ENCODE data around the gene PRR23E.

The PRR23E gene

DNA sequence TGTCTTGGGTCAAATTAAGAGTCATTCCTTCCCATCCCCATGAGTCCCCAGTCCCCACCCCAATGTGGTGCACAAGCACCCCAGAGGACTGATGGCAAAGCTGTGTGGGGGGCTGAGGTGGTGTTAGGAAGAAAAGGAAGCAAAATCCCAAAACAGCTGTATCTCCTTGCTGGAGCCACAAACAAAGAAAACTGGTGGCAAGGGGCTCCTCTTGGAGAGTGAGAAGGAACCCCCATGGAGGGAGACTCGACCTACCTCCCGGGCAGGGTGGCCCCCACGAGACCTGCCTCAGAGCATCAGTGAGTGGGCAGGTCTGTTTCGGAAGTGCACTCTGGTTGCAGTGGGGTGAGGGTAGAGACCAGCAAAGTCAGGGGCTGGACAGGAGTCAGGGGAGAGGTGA is 29.2 kb downstream of the PRR23E start:
- TF ChIP-seq, protein P1, sequence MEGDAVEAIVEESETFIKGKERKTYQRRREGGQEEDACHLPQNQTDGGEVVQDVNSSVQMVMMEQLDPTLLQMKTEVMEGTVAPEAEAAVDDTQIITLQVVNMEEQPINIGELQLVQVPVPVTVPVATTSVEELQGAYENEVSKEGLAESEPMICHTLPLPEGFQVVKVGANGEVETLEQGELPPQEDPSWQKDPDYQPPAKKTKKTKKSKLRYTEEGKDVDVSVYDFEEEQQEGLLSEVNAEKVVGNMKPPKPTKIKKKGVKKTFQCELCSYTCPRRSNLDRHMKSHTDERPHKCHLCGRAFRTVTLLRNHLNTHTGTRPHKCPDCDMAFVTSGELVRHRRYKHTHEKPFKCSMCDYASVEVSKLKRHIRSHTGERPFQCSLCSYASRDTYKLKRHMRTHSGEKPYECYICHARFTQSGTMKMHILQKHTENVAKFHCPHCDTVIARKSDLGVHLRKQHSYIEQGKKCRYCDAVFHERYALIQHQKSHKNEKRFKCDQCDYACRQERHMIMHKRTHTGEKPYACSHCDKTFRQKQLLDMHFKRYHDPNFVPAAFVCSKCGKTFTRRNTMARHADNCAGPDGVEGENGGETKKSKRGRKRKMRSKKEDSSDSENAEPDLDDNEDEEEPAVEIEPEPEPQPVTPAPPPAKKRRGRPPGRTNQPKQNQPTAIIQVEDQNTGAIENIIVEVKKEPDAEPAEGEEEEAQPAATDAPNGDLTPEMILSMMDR (IDR thresholded peaks at IDR 0.05; ENCODE audit: low read depth, low read length): no peak
- no peak overlapping the region for H3K4me3 ChIP-seq (ENCODE audit: low read depth, low read length)

DNA sequence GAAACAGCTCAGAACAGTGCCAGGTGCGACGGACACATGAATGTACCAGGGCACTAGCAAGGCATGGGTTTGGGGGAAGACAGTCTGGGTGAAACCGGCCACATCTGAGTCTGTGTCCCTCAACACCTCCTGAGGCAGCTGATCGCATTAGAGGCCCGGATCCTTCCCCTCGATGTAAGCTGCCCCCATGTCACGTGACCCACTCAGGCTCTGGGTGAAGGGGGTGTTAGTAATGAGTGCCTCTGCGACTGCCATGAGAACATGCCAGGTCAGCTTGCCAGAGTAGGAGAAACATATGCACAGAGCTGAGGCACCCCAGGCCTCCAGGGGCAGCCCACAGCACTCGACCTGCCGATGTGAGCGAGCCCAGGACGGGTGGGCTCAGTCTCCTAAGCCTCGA is 29.7 kb downstream of the PRR23E start:
- H3K4me3 ChIP-seq (ENCODE audit: low read depth, low read length): no peak overlapping the region
- TF ChIP-seq, protein P1 (IDR thresholded peaks at IDR 0.05; ENCODE audit: low read depth, low read length): no peak

DNA sequence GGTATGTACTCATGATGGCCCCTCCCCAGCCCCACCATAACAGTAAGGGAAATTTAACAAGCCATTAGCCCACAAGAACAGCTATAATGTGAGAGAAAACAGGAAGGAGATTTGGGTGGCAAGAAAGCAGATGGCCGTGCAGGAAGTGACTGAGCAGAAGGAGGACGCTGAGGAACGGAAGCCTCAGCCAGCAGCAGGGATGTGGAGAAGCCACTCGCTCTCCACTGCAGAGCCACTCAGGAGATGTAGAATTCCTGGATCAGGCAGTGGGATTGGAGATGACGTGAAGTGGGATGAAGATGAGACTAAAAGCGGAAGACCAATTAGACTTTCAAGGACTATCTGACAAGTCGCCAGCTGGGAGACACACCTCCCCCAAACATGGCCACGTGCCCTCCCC is 31.2 kb downstream of the PRR23E start:
- TF ChIP-seq, protein P1 (IDR thresholded peaks at IDR 0.05; ENCODE audit: low read depth, low read length): no peak
- H3K4me3 ChIP-seq (ENCODE audit: low read depth, low read length): no peak overlapping the region

DNA sequence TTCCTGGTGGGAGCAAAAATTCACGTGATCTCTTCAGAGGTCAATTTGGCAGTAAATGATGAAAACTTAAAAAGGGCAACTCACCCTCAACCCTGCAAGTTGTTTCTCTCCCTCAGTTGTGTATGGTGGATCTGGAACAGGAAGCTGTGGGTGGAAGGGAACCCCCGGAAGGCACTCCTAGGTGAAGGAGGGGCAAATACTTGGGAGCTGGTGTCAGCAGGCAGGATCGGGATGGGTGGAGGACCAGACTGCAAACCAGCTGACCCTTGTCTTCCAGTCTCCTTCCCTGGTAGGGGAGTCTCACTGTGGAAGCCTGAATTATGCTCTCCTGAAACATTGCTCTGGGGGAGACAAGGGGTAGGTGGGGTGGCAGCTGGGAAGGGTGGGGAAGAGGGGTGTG is 33.5 kb downstream of the PRR23E start:
- TF ChIP-seq, protein P1 (IDR thresholded peaks at IDR 0.05; ENCODE audit: low read depth, low read length): no peak
- no peak overlapping the region for H3K4me3 ChIP-seq (ENCODE audit: low read depth, low read length)

DNA sequence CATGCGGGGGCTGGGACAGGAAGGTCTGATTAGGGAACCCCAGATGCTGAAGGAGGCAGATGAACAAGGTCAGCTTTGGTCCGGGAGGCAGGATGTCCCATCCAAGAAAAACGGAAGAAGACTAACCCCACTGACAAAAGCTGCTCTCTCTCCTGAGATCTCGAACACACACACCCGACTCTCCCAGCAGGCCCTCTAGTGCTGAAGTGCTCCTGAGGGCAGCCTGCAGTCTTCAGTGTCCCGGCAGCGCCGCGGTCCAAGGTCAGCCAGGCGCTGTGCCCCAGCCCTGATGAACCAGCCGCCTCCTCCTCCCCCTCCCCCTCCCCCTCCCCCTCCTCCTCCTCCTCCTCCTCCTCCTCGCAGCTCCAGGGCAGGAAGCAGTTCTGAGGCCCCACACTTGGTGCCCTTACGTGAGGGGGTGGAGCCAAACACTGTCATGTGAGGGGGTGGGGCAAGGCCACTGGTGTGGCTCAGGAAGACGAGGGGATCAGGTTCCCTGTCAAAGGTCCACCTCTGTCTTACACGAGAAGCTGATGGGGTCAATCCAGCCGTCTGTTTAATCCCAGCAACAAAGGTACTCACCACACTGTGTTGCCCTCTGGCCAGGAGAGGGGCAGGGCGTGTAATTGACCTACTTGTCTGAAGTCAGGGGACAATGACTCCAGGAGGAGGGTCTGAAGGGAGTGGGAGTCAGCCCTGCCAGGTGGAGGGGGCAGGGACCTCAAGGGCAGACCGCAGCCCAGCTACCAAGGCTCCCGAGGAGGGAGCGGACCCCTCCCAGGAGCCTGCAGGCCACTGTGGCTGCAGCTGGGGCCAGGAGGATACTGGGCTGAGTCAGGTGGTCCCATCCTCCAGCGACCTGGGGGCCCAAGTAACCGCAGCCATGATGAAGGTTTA is 34.3 kb downstream of the PRR23E start:
- TF ChIP-seq, protein P1 (IDR thresholded peaks at IDR 0.05; ENCODE audit: low read depth, low read length): no peak
- no peak overlapping the region for H3K4me3 ChIP-seq (ENCODE audit: low read depth, low read length)

DNA sequence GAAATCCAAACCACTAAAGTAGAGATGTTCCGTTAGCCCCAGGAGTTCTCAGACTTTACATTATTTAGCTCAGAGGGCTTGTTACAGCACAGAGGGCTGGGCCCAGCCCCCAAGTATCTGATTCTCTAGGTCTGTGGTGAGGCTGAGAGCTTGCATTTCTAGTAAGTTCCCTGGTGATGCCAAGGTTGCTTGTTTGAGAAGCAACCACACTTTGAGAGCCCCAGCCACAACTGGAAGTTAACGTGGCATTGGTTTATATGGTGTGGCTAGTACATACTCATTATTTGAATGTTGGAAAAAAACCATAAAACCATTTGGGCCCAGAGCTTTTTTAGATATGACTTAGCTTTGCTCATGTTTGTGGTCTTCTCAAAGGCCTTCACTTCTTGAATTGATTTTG is 35.9 kb downstream of the PRR23E start:
- TF ChIP-seq, protein P1 (IDR thresholded peaks at IDR 0.05; ENCODE audit: low read depth, low read length): no peak
- H3K4me3 ChIP-seq (ENCODE audit: low read depth, low read length): no peak overlapping the region

DNA sequence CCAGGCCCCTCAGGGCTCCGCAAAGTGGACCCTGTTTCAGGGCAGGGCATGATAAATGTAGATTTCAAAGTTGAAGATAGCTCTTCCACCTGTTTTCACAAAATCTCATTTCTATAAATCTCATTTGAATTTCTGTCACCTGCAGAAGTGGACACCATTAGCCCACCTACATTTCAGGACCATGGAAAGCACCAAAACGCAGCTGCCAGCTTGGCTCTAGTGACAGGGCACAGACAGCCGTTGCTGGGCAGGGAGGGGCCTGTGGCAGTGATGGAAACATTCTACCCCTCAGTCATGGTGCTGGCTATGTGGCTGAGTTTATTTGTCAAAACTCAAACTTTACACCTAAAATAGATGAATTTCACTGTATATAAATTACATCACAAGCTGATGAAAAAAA is 40.4 kb downstream of the PRR23E start:
- TF ChIP-seq, protein P1 (IDR thresholded peaks at IDR 0.05; ENCODE audit: low read depth, low read length): no peak
- H3K4me3 ChIP-seq (ENCODE audit: low read depth, low read length): no peak overlapping the region

All from WI38 (cell line).